SK-N-SH treated with all-trans-retinoic acid at 6 μM for 48 hours (cell line): Measurements from ENCODE around the gene SAFB2.

ENCODE experiments used
- ATAC-seq: fragments of 200-7000 bp; cut with Tn5 transposase; 3 replicates; pipeline ENCODE4 v1.9.1; 2020; ENCODE audit warnings: mild to moderate bottlenecking, moderate library complexity
- ARNTL ChIP-seq: fragments of 450-650 bp; formaldehyde crosslinking; IDR thresholded peaks from 2 replicates; pipeline ENCODE4 v1.5.0; 2020; ENCODE audit warnings: low read depth, mild to moderate bottlenecking, moderate library complexity, borderline replicate concordance
- BACH2 ChIP-seq: fragments of 250-450 bp; sonication (Bioruptor Pico); IDR thresholded peaks from 2 replicates; pipeline ENCODE4 v1.9.0; 2021; ENCODE audit warnings: mild to moderate bottlenecking, borderline replicate concordance
- CREB5 ChIP-seq: fragments of 250-450 bp; sonication (Bioruptor Pico); IDR thresholded peaks from 2 replicates; pipeline ENCODE4 v1.5.1; 2020; ENCODE audit warnings: low read depth, mild to moderate bottlenecking, moderate library complexity
- CSDC2 ChIP-seq: fragments of 250-450 bp; sonication (Bioruptor Pico); IDR thresholded peaks from 2 replicates; pipeline ENCODE4 v1.5.0; 2020; ENCODE audit warnings: mild to moderate bottlenecking, moderate library complexity
- CSRNP3 ChIP-seq: fragments of 250-450 bp; sonication (Bioruptor Pico); IDR thresholded peaks from 2 replicates; pipeline ENCODE4 v1.5.1; 2021; ENCODE audit warnings: mild to moderate bottlenecking, moderate library complexity
- ESRRG ChIP-seq: fragments of 250-450 bp; sonication (Bioruptor Pico); IDR thresholded peaks from 2 replicates; pipeline ENCODE4 v1.6.1; 2021; ENCODE audit warnings: mild to moderate bottlenecking
- ISL1 ChIP-seq: fragments of 250-450 bp; sonication (Bioruptor Pico); IDR thresholded peaks from 2 replicates; pipeline ENCODE4 v2.1.2; 2022; ENCODE audit warnings: mild to moderate bottlenecking, moderate library complexity
- OSR1 ChIP-seq: fragments of 250-450 bp; sonication (Bioruptor Pico); IDR thresholded peaks from 2 replicates; pipeline ENCODE4 v1.8.0; 2022; ENCODE audit warnings: moderate library complexity, mild to moderate bottlenecking, inconsistent platforms
- PATZ1 ChIP-seq: fragments of 250-450 bp; sonication (Bioruptor Pico); IDR thresholded peaks from 2 replicates; pipeline ENCODE4 v1.8.0; 2020; ENCODE audit warnings: mild to moderate bottlenecking, moderate library complexity, borderline replicate concordance
- POU6F1 ChIP-seq: fragments of 250-450 bp; sonication (Bioruptor Pico); IDR thresholded peaks from 2 replicates; pipeline ENCODE4 v1.8.0; 2021; ENCODE audit warnings: low read depth, mild to moderate bottlenecking, moderate library complexity, borderline replicate concordance
- PPARA ChIP-seq: fragments of 250-450 bp; sonication (Bioruptor Pico); IDR thresholded peaks from 2 replicates; pipeline ENCODE4 v1.5.0; 2020; ENCODE audit warnings: mild to moderate bottlenecking, borderline replicate concordance
- RARB ChIP-seq: fragments of 250-450 bp; sonication (Bioruptor Pico); IDR thresholded peaks from 2 replicates; pipeline ENCODE4 v1.8.0; 2021; ENCODE audit warnings: mild to moderate bottlenecking, moderate library complexity
- SNAI2 ChIP-seq: fragments of 250-450 bp; sonication (Bioruptor Pico); IDR thresholded peaks from 2 replicates; pipeline ENCODE4 v1.5.0; 2020; ENCODE audit warnings: mild to moderate bottlenecking, moderate library complexity
- TCF4 ChIP-seq: fragments of 250-450 bp; sonication (Bioruptor Pico); IDR thresholded peaks from 2 replicates; pipeline ENCODE4 v1.8.0; 2021; ENCODE audit warnings: mild to moderate bottlenecking, moderate library complexity, borderline replicate concordance
- TOX ChIP-seq: fragments of 250-450 bp; sonication (Bioruptor Pico); IDR thresholded peaks from 2 replicates; pipeline ENCODE4 v1.8.0; 2021; ENCODE audit warnings: mild to moderate bottlenecking, moderate library complexity, borderline replicate concordance
- TSHZ2 ChIP-seq: fragments of 250-450 bp; sonication (Bioruptor Pico); IDR thresholded peaks from 2 replicates; pipeline ENCODE4 v1.5.0; 2020; ENCODE audit warnings: mild to moderate bottlenecking, moderate library complexity
- ZC3H10 ChIP-seq: fragments of 250-450 bp; sonication (Bioruptor Pico); IDR thresholded peaks from 2 replicates; pipeline ENCODE4 v1.5.1; 2021; ENCODE audit warnings: mild to moderate bottlenecking, moderate library complexity
- ZFP3 ChIP-seq: fragments of 250-450 bp; sonication (Bioruptor Pico); IDR thresholded peaks from 2 replicates; pipeline ENCODE4 v1.5.0; 2020; ENCODE audit warnings: mild to moderate bottlenecking, moderate library complexity
- ZFP30 ChIP-seq: fragments of 450-650 bp; formaldehyde crosslinking; IDR thresholded peaks from 2 replicates; pipeline ENCODE4 v1.5.0; 2022; ENCODE audit warnings: mild to moderate bottlenecking, moderate library complexity
- ZNF70 ChIP-seq: fragments of 450-650 bp; formaldehyde crosslinking; IDR thresholded peaks from 2 replicates; pipeline ENCODE4 v1.5.0; 2020; ENCODE audit warnings: mild to moderate bottlenecking, moderate library complexity

SAFB2 gene

GRCh38 chr19:5641171-5641570 lies 18.6 kb upstream of the SAFB2 start:
- ATAC-seq, result no peak

GRCh38 chr19:5637971-5638370 lies 15.4 kb upstream of the SAFB2 start:
- TF ChIP-seq POU6F1 (CRISPR knock-in tag) (no peak), ZFP3 (no peak)
- ATAC-seq, result no peak

More at GRCh38 chr19:5641171-5641570, 18.6 kb upstream of the SAFB2 start:
- no peak for TF ChIP-seq RARB (CRISPR knock-in tag)
- TF ChIP-seq ESRRG (CRISPR knock-in tag), result no peak

GRCh38 chr19:5635427-5635826 lies 12.9 kb upstream of the SAFB2 start:
- no peak for ATAC-seq
- TF ChIP-seq ZNF70 (no peak), ESRRG (CRISPR knock-in tag) (no peak), ZFP30 (CRISPR knock-in tag) (no peak), ISL1 (CRISPR knock-in tag) (no peak), TSHZ2 (CRISPR knock-in tag) (no peak), ZC3H10 (no peak), POU6F1 (CRISPR knock-in tag) (no peak), CSRNP3 (CRISPR knock-in tag) (no peak), SNAI2 (CRISPR knock-in tag) (no peak), ARNTL (CRISPR knock-in tag) (no peak), TOX (CRISPR knock-in tag) (no peak), TCF4 (CRISPR knock-in tag) (no peak), PPARA (CRISPR knock-in tag) (no peak)

GRCh38 chr19:5632657-5633056 lies 10.1 kb upstream of the SAFB2 start:
- no peak for TF ChIP-seq CSDC2
- no peak for TF ChIP-seq ISL1 (CRISPR knock-in tag)
- no peak for TF ChIP-seq CREB5 (CRISPR knock-in tag)
- no peak for TF ChIP-seq TOX (CRISPR knock-in tag)
- no peak for TF ChIP-seq OSR1 (CRISPR knock-in tag)
- TF ChIP-seq ARNTL (CRISPR knock-in tag), result no peak
- no peak for TF ChIP-seq CSRNP3 (CRISPR knock-in tag)
- no peak for TF ChIP-seq ESRRG (CRISPR knock-in tag)
- no peak for TF ChIP-seq TSHZ2 (CRISPR knock-in tag)
- TF ChIP-seq BACH2 (CRISPR knock-in tag), result no peak
- no peak for TF ChIP-seq ZC3H10
- TF ChIP-seq PATZ1, result no peak
- no peak for ATAC-seq
